Measurements from ENCODE around the gene RXRA.

RXRA gene

GRCh38 chr9:134434894-134435506, 108.7 kb downstream of the RXRA start:
- no peak overlapping the region for H3K4me3 ChIP-seq (ENCODE audit: insufficient read depth, low read length, poor library complexity, severe bottlenecking)
- H3K36me3 ChIP-seq (ENCODE audit: low read length) = no peaks in the 10 kb centered on the region
- H4K20me1 ChIP-seq (ENCODE audit: low read depth, low read length) = no peaks in the 10 kb centered on the region
- no peaks in the 10 kb centered on the region for H3F3A ChIP-seq (ENCODE audit: insufficient read depth)
- H3K9ac ChIP-seq (ENCODE audit: low read length) = no peak overlapping the region
- TF ChIP-seq EZH2phosphoT487 (conservative IDR thresholded peaks at IDR 0.05; ENCODE audit: low read length) = no peak
- no peak for TF ChIP-seq CTCF (IDR thresholded peaks at IDR 0.05; ENCODE audit: insufficient read depth, low read length, poor library complexity, severe bottlenecking)
- H3K9me2 ChIP-seq (replicated peaks; ENCODE audit: insufficient read depth, low read length) = no peaks in the 10 kb centered on the region
- H3K79me2 ChIP-seq (ENCODE audit: insufficient read depth, low read length) = no peaks in the 10 kb centered on the region
- H2AFZ ChIP-seq (ENCODE audit: low read depth, low read length, severe bottlenecking) = no peak overlapping the region
- H3K4me2 ChIP-seq (ENCODE audit: low read depth, low read length, poor library complexity, severe bottlenecking) = no peak overlapping the region
- no peaks in the 10 kb centered on the region for H3K27me3 ChIP-seq (ENCODE audit: low read length)
- H3K27ac ChIP-seq (ENCODE audit: low read depth, low read length) = no peak overlapping the region
- no peaks in the 10 kb centered on the region for H3K9me3 ChIP-seq (ENCODE audit: insufficient read depth, low read length)

GRCh38 chr9:134435550-134436378, 109.5 kb downstream of the RXRA start:
- no peaks in the 10 kb centered on the region for H3K27me3 ChIP-seq (ENCODE audit: low read length)
- no peaks in the 10 kb centered on the region for H3K36me3 ChIP-seq (ENCODE audit: low read length)
- H3F3A ChIP-seq (ENCODE audit: insufficient read depth) = no peaks in the 10 kb centered on the region
- H3K4me3 ChIP-seq (ENCODE audit: insufficient read depth, low read length, poor library complexity, severe bottlenecking) = no peak overlapping the region
- no peak overlapping the region for H3K27ac ChIP-seq (ENCODE audit: low read depth, low read length)
- no peaks in the 10 kb centered on the region for H4K20me1 ChIP-seq (ENCODE audit: low read depth, low read length)
- no peaks in the 10 kb centered on the region for H3K9me2 ChIP-seq (replicated peaks; ENCODE audit: insufficient read depth, low read length)
- H3K79me2 ChIP-seq (ENCODE audit: insufficient read depth, low read length) = no peaks in the 10 kb centered on the region
- TF ChIP-seq EZH2phosphoT487 (conservative IDR thresholded peaks at IDR 0.05; ENCODE audit: low read length) (no peak), CTCF (IDR thresholded peaks at IDR 0.05; ENCODE audit: insufficient read depth, low read length, poor library complexity, severe bottlenecking) (no peak)
- no peak overlapping the region for H2AFZ ChIP-seq (ENCODE audit: low read depth, low read length, severe bottlenecking)
- H3K9ac ChIP-seq (ENCODE audit: low read length) = no peak overlapping the region
- H3K9me3 ChIP-seq (ENCODE audit: insufficient read depth, low read length) = no peaks in the 10 kb centered on the region
- no peak overlapping the region for H3K4me2 ChIP-seq (ENCODE audit: low read depth, low read length, poor library complexity, severe bottlenecking)

GRCh38 chr9:134436379-134436762, 110.1 kb downstream of the RXRA start:
- H4K20me1 ChIP-seq (ENCODE audit: low read depth, low read length) = no peaks in the 10 kb centered on the region
- TF ChIP-seq EZH2phosphoT487 (conservative IDR thresholded peaks at IDR 0.05; ENCODE audit: low read length) (no peak), CTCF (IDR thresholded peaks at IDR 0.05; ENCODE audit: insufficient read depth, low read length, poor library complexity, severe bottlenecking) (no peak)
- no peaks in the 10 kb centered on the region for H3K9me3 ChIP-seq (ENCODE audit: insufficient read depth, low read length)
- H2AFZ ChIP-seq (ENCODE audit: low read depth, low read length, severe bottlenecking) = no peak overlapping the region
- H3K4me3 ChIP-seq (ENCODE audit: insufficient read depth, low read length, poor library complexity, severe bottlenecking) = no peak overlapping the region
- no peaks in the 10 kb centered on the region for H3K27me3 ChIP-seq (ENCODE audit: low read length)
- no peak overlapping the region for H3K9ac ChIP-seq (ENCODE audit: low read length)
- H3K36me3 ChIP-seq (ENCODE audit: low read length) = no peaks in the 10 kb centered on the region
- no peaks in the 10 kb centered on the region for H3F3A ChIP-seq (ENCODE audit: insufficient read depth)
- H3K79me2 ChIP-seq (ENCODE audit: insufficient read depth, low read length) = no peaks in the 10 kb centered on the region
- H3K9me2 ChIP-seq (replicated peaks; ENCODE audit: insufficient read depth, low read length) = no peaks in the 10 kb centered on the region
- no peak overlapping the region for H3K27ac ChIP-seq (ENCODE audit: low read depth, low read length)
- H3K4me2 ChIP-seq (ENCODE audit: low read depth, low read length, poor library complexity, severe bottlenecking) = no peak overlapping the region

Data from SU-DHL-6 (cell line).